Ovary (tissue), 9 donors: ENCODE data around the gene CCSER2. TPM values are rescaled to one million over a fixed set of nuclear protein-coding genes. Genes with fewer than 3 reads are reported as not detected.
"Not testable (repeated sequence)": the region's sequence is repeated elsewhere in the genome, so short reads cannot be mapped to it uniquely, and the experiment has no call there.

Experiments used
- DNase-seq, 5 donors: peaks; one replicate each; pipeline ENCODE4 v3.0.0-alpha.2; 2019 to 2020
- H3K27ac ChIP-seq, 2 donors: fragments of 200-600 bp; one replicate each; pipeline versions ENCODE4 v1.5.1 to v1.8.0; 2019 to 2022
- H3K27me3 ChIP-seq: fragments of 200-600 bp; one replicate; pipeline ENCODE4 v1.8.0; 2022
- H3K36me3 ChIP-seq: fragments of 200-600 bp; sonication (generic); one replicate; pipeline ENCODE4 v1.5.1; 2019
- H3K4me1 ChIP-seq: one replicate; pipeline ENCODE4 v1.8.1; 2013; ENCODE audit warnings: mild to moderate bottlenecking, moderate library complexity; ENCODE audit not compliant: insufficient read depth
- H3K4me3 ChIP-seq: fragments of 200-600 bp; sonication (generic); one replicate; pipeline ENCODE4 v1.5.1; 2017
- H3K9me3 ChIP-seq, 2 donors: fragments of 200-600 bp in 1 of 2; sonication (generic) in 1 of 2; one replicate each; pipeline versions ENCODE4 v1.5.1 to v1.8.1; 2013 to 2019; ENCODE audit warnings: mild to moderate bottlenecking in 1 of 2, moderate library complexity in 1 of 2
- EP300 ChIP-seq: sonication (generic); formaldehyde crosslinking; IDR thresholded peaks from one replicate; pipeline ENCODE4 v1.6.1; 2017; ENCODE audit warnings: antibody characterized with exemption
- POLR2A ChIP-seq: fragments of 450-650 bp; IDR thresholded peaks from one replicate; pipeline ENCODE4 v1.6.1; 2017; ENCODE audit warnings: antibody characterized with exemption, mild to moderate bottlenecking, moderate library complexity
- WGBS, 3 donors: extraction: QIAGEN DNeasy Blood & Tissue Kit in 1 of 3; methylation state at CpG; one replicate each; pipeline versions ENCODE4 v1.1.5 to v1.1.7; 2013 to 2017; 5-methylcytosine and 5-hydroxymethylcytosine counted together
- intact Hi-C, 4 donors: fragments of 100-400 bp; cut with DNase I; formaldehyde crosslinking; loops; one replicate each; pipeline versions ENCODE4 v1.11.0 to v1.15.1; 2022 to 2023
- polyA plus RNA-seq, 2 donors: library from polyadenylated mRNA; stranded (reverse); fragments of 200-250 nt in 1 of 2; fragments of 350-450 nt in 1 of 2; fragmentation: Illumina TruSeq in 1 of 2; extraction: RNeasy Lipid Tissue Mini Kit (QIAGEN cat#74804) in 1 of 2; gene quantifications; one replicate each; pipeline ENCODE4 v1.2.3, GENCODE V29; 2013 to 2014
- total RNA-seq, 7 donors: library from RNA; depleted of rRNA in 2 of 7; stranded (reverse); fragments of >200 nt in 2 of 7; fragmentation: NEBNext Ultra II Directional in 3 of 7; extraction: Animal tissue kit (Norgen Biotek cat#: 25700) in 3 of 7; gene quantifications; one replicate each; pipeline versions ENCODE4 v1.1.0 to v1.2.4, GENCODE V29; 2016 to 2023
- TF ChIP-seq, protein P1 (sequence below), 3 donors: fragments of 450-650 bp in 2 of 3; fragments of 200-600 bp in 1 of 3; IDR thresholded peaks; one replicate each; pipeline versions ENCODE4 v1.5.1 to v1.8.0; 2016 to 2022; ENCODE audit warnings: antibody characterized with exemption in 3 of 3, mild to moderate bottlenecking in 1 of 3
- donor health status: DM: no; HTN: no; CAD: no; lungs with moderate emphysema.
- donor health status: DM: no; HTN: no; CAD: no.
- donor health status: Bipolar disorder and iron deficiency.
- donor health status: DM: yes; HTN: yes; CAD: no.
- donor health status: DM: no; HTN: no; CAD: no.
- donor health status: DM: yes; HTN: yes; CAD: no.

Gene CCSER2
- total and polyA plus RNA-seq, 9 donors = 12.2 to 86.3 (median 50.7) TPM

DNA sequence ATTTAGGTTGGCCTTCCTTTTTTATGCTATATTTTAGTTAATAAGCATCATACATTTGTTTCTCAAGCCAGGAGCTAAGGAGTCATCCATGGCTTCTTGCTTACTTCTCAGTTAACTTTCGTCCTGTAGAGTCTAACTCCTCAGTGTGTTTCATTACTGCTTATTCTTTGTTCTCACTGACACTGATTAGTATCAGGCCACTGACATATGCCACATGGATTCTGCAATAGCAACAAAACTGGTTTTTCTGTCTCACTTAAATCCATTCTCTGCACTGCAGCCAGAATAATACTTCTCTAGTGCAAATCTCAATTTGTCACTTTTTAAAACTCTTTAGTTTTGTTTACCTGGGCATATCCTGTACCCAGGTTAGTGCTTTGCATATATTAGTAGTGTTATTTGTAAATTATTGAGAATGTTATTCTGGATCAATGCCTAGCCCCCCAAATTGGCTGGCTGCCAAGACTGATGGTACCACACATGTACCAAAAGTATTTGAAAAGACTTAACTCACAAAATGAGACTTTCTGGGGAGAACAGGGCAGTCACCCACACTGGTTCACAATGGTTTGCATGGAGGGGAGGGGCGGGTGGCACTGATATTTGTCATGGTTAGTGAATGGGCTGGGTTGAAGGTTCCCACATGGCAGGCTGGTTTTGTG, 79.1 kb downstream of the CCSER2 start:
- intact Hi-C loops = no loop called here
- H3K27ac ChIP-seq = no peak overlapping the region

DNA sequence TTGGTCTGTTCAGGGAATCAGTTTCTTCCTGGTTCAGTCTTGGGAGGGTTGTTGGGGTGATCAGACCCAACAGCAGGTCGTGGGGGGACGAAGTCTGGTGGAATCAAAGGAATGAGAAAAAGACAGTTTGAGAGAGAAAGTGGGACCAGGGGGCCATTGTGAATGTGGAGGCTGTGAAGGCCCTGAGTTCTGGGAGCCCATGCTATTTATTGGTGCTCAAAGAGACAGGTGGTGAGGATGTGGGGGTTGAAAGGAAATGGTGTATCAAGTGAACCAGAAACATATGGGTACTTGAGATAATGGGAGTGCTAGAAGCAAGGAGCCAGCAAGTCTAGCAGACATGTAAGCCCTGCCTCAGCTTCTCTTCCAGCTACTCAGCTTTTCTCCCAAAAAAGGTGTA, 84.1 kb downstream of the CCSER2 start:
- Histone ChIP-seq H3K9me3 (no peaks in the 10 kb centered on the region), H3K27me3 (no peaks in the 10 kb centered on the region), H3K4me3 (no peak overlapping the region), H3K4me1 (no peaks in the 10 kb centered on the region), H3K36me3 (no peaks in the 10 kb centered on the region), H3K27ac (no peak overlapping the region)
- TF ChIP-seq POLR2A (no peak), EP300 (no peak)
- TF ChIP-seq, protein P1, sequence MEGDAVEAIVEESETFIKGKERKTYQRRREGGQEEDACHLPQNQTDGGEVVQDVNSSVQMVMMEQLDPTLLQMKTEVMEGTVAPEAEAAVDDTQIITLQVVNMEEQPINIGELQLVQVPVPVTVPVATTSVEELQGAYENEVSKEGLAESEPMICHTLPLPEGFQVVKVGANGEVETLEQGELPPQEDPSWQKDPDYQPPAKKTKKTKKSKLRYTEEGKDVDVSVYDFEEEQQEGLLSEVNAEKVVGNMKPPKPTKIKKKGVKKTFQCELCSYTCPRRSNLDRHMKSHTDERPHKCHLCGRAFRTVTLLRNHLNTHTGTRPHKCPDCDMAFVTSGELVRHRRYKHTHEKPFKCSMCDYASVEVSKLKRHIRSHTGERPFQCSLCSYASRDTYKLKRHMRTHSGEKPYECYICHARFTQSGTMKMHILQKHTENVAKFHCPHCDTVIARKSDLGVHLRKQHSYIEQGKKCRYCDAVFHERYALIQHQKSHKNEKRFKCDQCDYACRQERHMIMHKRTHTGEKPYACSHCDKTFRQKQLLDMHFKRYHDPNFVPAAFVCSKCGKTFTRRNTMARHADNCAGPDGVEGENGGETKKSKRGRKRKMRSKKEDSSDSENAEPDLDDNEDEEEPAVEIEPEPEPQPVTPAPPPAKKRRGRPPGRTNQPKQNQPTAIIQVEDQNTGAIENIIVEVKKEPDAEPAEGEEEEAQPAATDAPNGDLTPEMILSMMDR (IDR thresholded peaks at IDR 0.05) = no peak
- WGBS, 3 donors = 91 to 99% (median 97%) methylated on average over 2 of the region's 2 CpGs
- DNase-seq = no peak
- intact Hi-C loops = no loop called here

More for the DNA sequence above, 79.1 kb downstream of the CCSER2 start:
- H3K4me3 ChIP-seq = no peak overlapping the region
- no peaks in the 10 kb centered on the region for H3K36me3 ChIP-seq
- no peaks in the 10 kb centered on the region for H3K27me3 ChIP-seq
- TF ChIP-seq EP300 (no peak), POLR2A (no peak)
- no peak for DNase-seq
- WGBS, 3 donors = 80 to 86% (median 81%) methylated on average over 2 of the region's 2 CpGs
- H3K4me1 ChIP-seq = no peaks in the 10 kb centered on the region
- no peaks in the 10 kb centered on the region for H3K9me3 ChIP-seq

DNA sequence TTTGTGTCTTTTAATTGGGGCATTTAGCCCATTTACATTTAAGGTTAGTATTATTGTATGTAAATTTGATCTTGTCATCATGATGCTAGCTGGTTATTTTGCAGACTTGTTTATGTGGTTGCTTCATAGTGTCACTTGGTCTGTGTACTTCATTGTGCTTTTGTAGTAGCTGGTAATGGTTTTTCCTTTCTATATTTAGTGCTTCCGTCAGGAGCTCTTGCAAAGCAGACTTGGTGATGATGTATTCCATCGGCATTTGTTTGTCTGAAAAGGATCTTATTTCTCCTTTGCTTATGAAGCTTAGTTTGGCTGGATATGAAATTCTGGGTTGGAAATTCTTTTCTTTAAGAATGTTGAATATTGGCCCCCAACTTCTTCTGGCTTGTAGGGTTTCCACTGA, 85.7 kb downstream of the CCSER2 start:
- 93 to 97% (median 97%) methylated on average over 2 of the region's 2 CpGs for WGBS, 3 donors
- H3K27me3 ChIP-seq, H3K4me3 ChIP-seq, intact Hi-C loops, H3K4me1 ChIP-seq, H3K9me3 ChIP-seq, H3K36me3 ChIP-seq, DNase-seq, H3K27ac ChIP-seq: not testable (repeated sequence)

DNA sequence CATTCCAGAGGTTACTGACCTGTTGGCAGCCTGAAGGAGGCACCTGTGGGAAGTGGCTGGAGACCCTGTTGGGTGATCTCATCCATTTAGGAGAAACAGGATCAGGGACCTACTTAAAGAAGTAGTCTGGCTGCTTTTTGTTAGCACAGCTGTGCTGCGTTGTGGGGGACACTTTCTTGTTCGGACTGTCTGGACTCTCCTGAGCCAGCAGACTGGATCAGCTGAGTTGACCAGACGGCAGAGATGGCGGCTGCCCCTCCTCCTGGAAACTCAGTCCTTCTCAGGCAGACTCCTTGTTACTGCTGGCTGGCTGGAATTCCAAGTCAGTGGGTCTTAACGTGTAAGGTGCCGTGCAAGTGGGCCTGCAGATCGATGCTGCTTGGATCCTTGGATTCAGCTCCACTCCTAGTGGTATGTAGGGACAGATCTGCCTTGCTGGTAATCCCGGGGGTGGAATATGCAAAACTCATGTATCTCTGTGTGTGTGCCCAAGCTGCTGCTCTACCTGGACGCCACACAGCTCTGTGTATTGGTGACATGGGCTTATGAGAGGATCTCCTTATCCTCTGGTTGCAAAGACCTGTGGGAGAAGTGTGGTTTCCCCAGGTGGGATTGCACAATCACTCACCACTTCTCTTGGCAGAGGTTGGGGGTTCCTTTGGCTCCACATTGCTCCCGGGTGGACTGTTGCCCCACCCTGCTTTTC, 87.3 kb downstream of the CCSER2 start:
- TF ChIP-seq, protein P1 (IDR thresholded peaks at IDR 0.05) = no peak
- TF ChIP-seq POLR2A = no peak
- TF ChIP-seq EP300 = no peak
- H3K27me3 ChIP-seq = no peaks in the 10 kb centered on the region
- WGBS, 3 donors = 93 to 96% (median 95%) methylated on average over 10 of the region's 10 CpGs
- no peaks in the 10 kb centered on the region for H3K9me3 ChIP-seq
- H3K27ac ChIP-seq = no peak overlapping the region
- no peaks in the 10 kb centered on the region for H3K36me3 ChIP-seq
- DNase-seq = no peak
- intact Hi-C loops = no loop called here
- H3K4me1 ChIP-seq = no peaks in the 10 kb centered on the region
- H3K4me3 ChIP-seq = no peak overlapping the region

DNA sequence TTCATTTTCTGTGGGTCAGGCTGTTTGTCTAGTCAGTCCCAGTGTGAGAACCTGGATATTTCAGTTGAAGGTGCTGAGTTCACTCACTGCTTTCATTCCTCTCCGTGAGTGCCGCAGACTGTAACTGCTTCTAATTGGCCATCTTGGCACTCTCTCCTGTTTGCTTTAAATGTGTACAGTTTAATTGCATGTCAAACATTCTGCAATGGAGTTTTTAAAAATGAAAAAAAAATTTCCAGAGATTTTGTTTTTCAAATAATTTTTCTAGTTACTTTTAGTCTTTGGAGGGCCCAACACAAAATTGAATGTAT, 87.8 kb downstream of the CCSER2 start:
- Histone ChIP-seq H3K4me1 (no peaks in the 10 kb centered on the region), H3K27ac (no peak overlapping the region), H3K36me3 (no peaks in the 10 kb centered on the region), H3K27me3 (no peaks in the 10 kb centered on the region), H3K9me3 (no peaks in the 10 kb centered on the region), H3K4me3 (no peak overlapping the region)
- intact Hi-C loops = no loop called here
- TF ChIP-seq, protein P1 (IDR thresholded peaks at IDR 0.05) = no peak
- TF ChIP-seq EP300 (no peak), POLR2A (no peak)
- 83 to 90% (median 85%) methylated on average over 2 of the region's 2 CpGs for WGBS, 3 donors
- DNase-seq = no peak
